HG03520 (cell line): ENCODE measurements around the gene ADAMTS10.
"Not testable (repeated sequence)": the region's sequence is repeated elsewhere in the genome, so short reads cannot be mapped to it uniquely, and the experiment has no call there.

Experiments used
- ATAC-seq: cut with Tn5 transposase; IDR thresholded peaks from one replicate; pipeline ENCODE4 v1.9.1; 2021; ENCODE audit warnings: mild to moderate bottlenecking, moderate library complexity; ENCODE audit not compliant: unreplicated experiment

Gene ADAMTS10

GRCh38 chr19:8595651-8596050 lies 14.9 kb downstream of the ADAMTS10 start:
- ATAC-seq, result no peak

- no peak for ATAC-seq
Observed at GRCh38 chr19:8593931-8594330, 16.6 kb downstream of the ADAMTS10 start.

- ATAC-seq, result no peak
Observed at GRCh38 chr19:8592231-8593009, 18.1 kb downstream of the ADAMTS10 start.

- no peak for ATAC-seq
Observed at GRCh38 chr19:8589177-8589714, 21.3 kb downstream of the ADAMTS10 start.

GRCh38 chr19:8585894-8586750 lies 24.4 kb downstream of the ADAMTS10 start:
- no peak for ATAC-seq

GRCh38 chr19:8584965-8585893 lies 25.3 kb downstream of the ADAMTS10 start:
- ATAC-seq, result no peak

GRCh38 chr19:8580710-8581281 lies 29.7 kb downstream of the ADAMTS10 start:
- ATAC-seq, result no peak

- ATAC-seq, result no peak
Observed at GRCh38 chr19:8578642-8579265, 31.8 kb downstream of the ADAMTS10 start.

- ATAC-seq, result no peak
Observed at GRCh38 chr19:8577741-8578140, 32.8 kb downstream of the ADAMTS10 start.

- no peak for ATAC-seq
Observed at GRCh38 chr19:8577247-8577646, 33.3 kb downstream of the ADAMTS10 start, which contains the start of gene MYO1F. Gene MYO1F (minus strand): TSS chr19:8577442. CDS start chr19:8577309, 133 bp downstream.

GRCh38 chr19:8576273-8576993 lies 34.1 kb downstream of the ADAMTS10 start:
- ATAC-seq, result no peak

GRCh38 chr19:8575467-8575997 lies 35.0 kb downstream of the ADAMTS10 start:
- no peak for ATAC-seq

- ATAC-seq, result not testable (repeated sequence)
Observed at GRCh38 chr19:8574619-8574922, 35.9 kb downstream of the ADAMTS10 start.

- ATAC-seq, result no peak
Observed at GRCh38 chr19:8573316-8573715, 37.2 kb downstream of the ADAMTS10 start.

- no peak for ATAC-seq
Observed at GRCh38 chr19:8571006-8571411, 39.5 kb downstream of the ADAMTS10 start.

- ATAC-seq, result no peak
Observed at GRCh38 chr19:8569066-8569771, 41.3 kb downstream of the ADAMTS10 start.

- ATAC-seq, result no peak
Observed at GRCh38 chr19:8567522-8568172, 42.9 kb downstream of the ADAMTS10 start.

GRCh38 chr19:8566855-8567254 lies 43.7 kb downstream of the ADAMTS10 start:
- ATAC-seq, result no peak
